ENCODE results near the gene NLRP3. TPM values are rescaled to one million over a fixed set of nuclear protein-coding genes. Genes with fewer than 3 reads are reported as not detected.

The NLRP3 gene
- 0.53 and 2.0 TPM in 2 replicates for total RNA-seq (2014; rRNA removed; shearing (Covaris generic))

DNA sequence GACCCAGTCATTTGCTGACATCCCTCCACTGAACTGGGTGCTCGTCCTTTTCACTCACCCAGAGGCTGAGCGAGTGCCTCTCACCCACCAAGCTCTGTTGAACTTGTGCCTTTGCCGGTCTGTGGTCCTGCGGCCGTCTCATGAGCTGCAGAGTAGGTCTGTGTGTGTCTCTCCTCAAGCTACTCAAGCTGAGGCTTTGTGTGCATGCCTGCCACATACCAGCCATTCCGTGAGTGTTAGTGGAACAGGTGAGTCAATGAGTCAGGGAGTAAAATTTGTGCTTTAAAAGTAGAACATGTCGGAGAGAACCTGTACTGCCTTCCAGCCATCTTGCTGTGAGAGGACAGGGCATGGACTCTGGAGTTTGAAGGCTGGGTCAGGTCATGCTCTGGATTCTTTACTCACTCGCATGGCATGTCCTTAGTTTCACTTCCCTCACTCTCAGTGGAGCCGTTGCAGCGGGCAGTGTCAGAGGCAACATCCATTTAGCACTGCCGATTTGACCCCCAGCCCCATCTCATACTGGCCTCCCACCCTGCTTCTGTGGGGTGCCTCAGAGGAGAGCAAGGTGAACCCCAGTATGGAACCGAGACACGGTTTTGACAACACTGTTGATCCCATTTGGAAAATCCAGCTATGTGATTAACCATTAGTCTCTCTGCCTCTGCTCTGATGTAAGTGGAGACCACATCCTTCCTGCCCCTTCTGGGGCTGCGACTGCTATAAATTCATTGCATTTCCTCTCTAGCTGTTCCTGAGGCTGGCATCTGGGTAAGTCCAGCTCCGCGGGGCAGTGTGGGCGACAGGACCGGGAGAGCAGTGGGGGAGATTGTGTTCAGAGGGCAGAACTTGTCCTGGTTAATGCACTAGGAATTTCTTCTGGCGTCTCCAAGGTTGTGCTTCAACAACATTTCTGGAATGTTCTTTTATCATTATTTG lies at the start of gene NLRP3:
Gene NLRP3 (plus strand): TSS at position 751 of the 939 bp plus-strand sequence. CDS start 2,628 bp downstream, outside the sequence.

Other genes with a start within 250 kb of the NLRP3 start
- gene ZNF124, start 244.2 kb upstream of the NLRP3 start, total RNA-seq (2014; rRNA removed; shearing (Covaris generic)): 27.8 and 28.8 TPM in 2 replicates
- gene VN1R5, start 160.1 kb upstream of the NLRP3 start, total RNA-seq (2014; rRNA removed; shearing (Covaris generic)): not detected in 2 replicates
- gene ZNF496, start 84.3 kb upstream of the NLRP3 start, total RNA-seq (2014; rRNA removed; shearing (Covaris generic)): 57.7 and 60.7 TPM in 2 replicates
- gene OR2B11, start 41.9 kb downstream of the NLRP3 start, total RNA-seq (2014; rRNA removed; shearing (Covaris generic)): not detected in 2 replicates
- not detected in 2 replicates for gene OR2C3, start 120.3 kb downstream of the NLRP3 start, total RNA-seq (2014; rRNA removed; shearing (Covaris generic))
- not detected in 2 replicates for gene GCSAML, start 133.0 kb downstream of the NLRP3 start, total RNA-seq (2014; rRNA removed; shearing (Covaris generic))
- gene OR2G2, start 172.2 kb downstream of the NLRP3 start, total RNA-seq (2014; rRNA removed; shearing (Covaris generic)): not detected in 2 replicates
- gene OR2G3, start 189.4 kb downstream of the NLRP3 start, total RNA-seq (2014; rRNA removed; shearing (Covaris generic)): not detected in 2 replicates

Measured in A375 (cell line).